BJ (cell line): ENCODE measurements around the gene INPP1. TPM values are rescaled to one million over a fixed set of nuclear protein-coding genes. Genes with fewer than 3 reads are reported as not detected.
A peak's percentile ranks its signal among the peaks of the same experiment; 100 is the strongest.

Source experiments
- CTCF ChIA-PET: fragments of 350-600 bp; formaldehyde crosslinking; extraction: SDS; loops from one replicate; lab custom pipeline; 2021; ENCODE audit warnings: antibody characterized with exemption, inconsistent platforms; lab: Yijun Ruan, JAX
- POLR2A ChIA-PET: fragments of 300-600 bp; sonication (Branson Sonifier 250); formaldehyde crosslinking; extraction: SDS; loops from one replicate; lab custom pipeline; 2021; ENCODE audit warnings: antibody characterized with exemption; lab: Charles Lee
- DNase-seq: peaks from one replicate; pipeline ENCODE4 v3.0.0-alpha.2; 2011; ENCODE audit warnings: low read depth
- H3K27me3 ChIP-seq: 2 replicates; pipeline ENCODE4 v1.6.0; 2011; ENCODE audit warnings: low read length; ENCODE audit not compliant: control insufficient read depth, insufficient read depth
- H3K36me3 ChIP-seq: 2 replicates; pipeline ENCODE4 v1.5.1; 2011; ENCODE audit warnings: low read length; ENCODE audit not compliant: control insufficient read depth, insufficient read depth
- H3K4me3 ChIP-seq: 2 replicates; pipeline ENCODE4 v1.5.1; 2011; ENCODE audit warnings: low read depth, mild to moderate bottlenecking, control low read depth, low read length
- polyA plus RNA-seq: library from polyadenylated mRNA; depleted of rRNA; stranded (reverse); fragments of >200 nt; gene quantifications from 2 replicates; pipeline ENCODE4 v1.2.3, GENCODE V29; 2011
- TF ChIP-seq, protein P1 (sequence below): IDR thresholded peaks from 2 replicates; pipeline ENCODE4 v1.5.1; 2011; ENCODE audit warnings: low read depth, mild to moderate bottlenecking, control low read depth, inconsistent platforms, low read length, moderate library complexity; ENCODE audit not compliant: insufficient read depth

INPP1 gene
- polyA plus RNA-seq, 1 experiment, result 6.5 TPM

GRCh38 chr2:190315273-190315672 is 28.1 kb upstream of the INPP1 start:
- TF ChIP-seq, protein P1, sequence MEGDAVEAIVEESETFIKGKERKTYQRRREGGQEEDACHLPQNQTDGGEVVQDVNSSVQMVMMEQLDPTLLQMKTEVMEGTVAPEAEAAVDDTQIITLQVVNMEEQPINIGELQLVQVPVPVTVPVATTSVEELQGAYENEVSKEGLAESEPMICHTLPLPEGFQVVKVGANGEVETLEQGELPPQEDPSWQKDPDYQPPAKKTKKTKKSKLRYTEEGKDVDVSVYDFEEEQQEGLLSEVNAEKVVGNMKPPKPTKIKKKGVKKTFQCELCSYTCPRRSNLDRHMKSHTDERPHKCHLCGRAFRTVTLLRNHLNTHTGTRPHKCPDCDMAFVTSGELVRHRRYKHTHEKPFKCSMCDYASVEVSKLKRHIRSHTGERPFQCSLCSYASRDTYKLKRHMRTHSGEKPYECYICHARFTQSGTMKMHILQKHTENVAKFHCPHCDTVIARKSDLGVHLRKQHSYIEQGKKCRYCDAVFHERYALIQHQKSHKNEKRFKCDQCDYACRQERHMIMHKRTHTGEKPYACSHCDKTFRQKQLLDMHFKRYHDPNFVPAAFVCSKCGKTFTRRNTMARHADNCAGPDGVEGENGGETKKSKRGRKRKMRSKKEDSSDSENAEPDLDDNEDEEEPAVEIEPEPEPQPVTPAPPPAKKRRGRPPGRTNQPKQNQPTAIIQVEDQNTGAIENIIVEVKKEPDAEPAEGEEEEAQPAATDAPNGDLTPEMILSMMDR, result no peak
- ChIA-PET POLR2A (no interaction called here), CTCF (no interaction called here)
- DNase-seq, result no peak
- Histone ChIP-seq H3K36me3 (0 out of 2 replicates have a peak, but pooled peaks cover 1% of the 10 kb centered on the region), H3K27me3 (no peaks in the 10 kb centered on the region), H3K4me3 (no peak overlapping the region)

- ChIA-PET CTCF (interaction anchor here (0.9 to 3.1 kb wide), 3 partner anchors 25 to 485 kb away, joined by 4 to 13 read pairs (median 5); partner anchors contain the start of gene INPP1), POLR2A (interaction anchor here (0.5 kb wide), 2 partner anchors 41 to 480 kb away, joined by 3 read pairs; no protein-coding TSS in a partner anchor)
- peak overlapping the region; percentile 81 for H3K4me3 ChIP-seq
These were observed 24.9 kb upstream of the INPP1 start for GRCh38 chr2:190318514-190318913.

DNA sequence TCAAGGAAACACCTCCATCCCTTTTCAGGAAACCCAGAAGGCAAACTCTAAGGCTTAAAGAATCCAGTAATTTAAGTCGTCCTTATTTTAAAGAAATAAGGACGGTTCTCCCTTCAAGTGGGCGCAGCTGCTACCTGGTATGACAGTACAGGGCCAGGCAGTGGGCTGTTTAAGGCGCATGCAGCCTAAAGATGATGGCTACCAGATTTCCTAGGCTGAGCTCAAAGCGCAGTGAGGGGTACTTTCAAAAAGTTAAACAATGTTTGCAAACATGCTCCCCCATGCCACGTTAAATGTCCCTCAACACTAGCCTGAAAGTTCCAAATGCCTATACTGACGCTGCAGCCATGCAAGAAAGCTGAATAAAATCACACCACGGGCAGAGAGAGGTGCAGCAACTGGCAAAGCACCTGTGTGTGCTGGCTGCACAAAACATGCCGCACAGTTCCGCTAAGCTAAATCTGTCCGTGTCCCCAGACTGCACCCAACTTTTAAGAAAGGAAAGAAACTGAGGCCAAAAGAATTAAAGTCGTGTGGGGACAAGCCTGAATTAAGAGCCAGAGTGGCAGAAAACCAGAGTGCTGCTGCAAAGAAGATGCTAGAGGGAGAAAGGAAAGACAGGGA is 24.3 kb upstream of the INPP1 start:
- Histone ChIP-seq H3K36me3 (no peaks in the 10 kb centered on the region), H3K27me3 (no peaks in the 10 kb centered on the region), H3K4me3 (peak overlapping the region; percentile 81)
- no peak for DNase-seq
- POLR2A ChIA-PET, result interaction anchor here (0.5 kb wide), 1 partner anchor 480 kb away, joined by 3 read pairs; no protein-coding TSS in a partner anchor
- CTCF ChIA-PET, result interaction anchor here (0.6 to 3.1 kb wide), 9 partner anchors 8 to 485 kb away, joined by 3 to 13 read pairs (median 3); partner anchors contain the start of gene INPP1
- TF ChIP-seq, protein P1, result no peak

More at GRCh38 chr2:190318514-190318913, 24.9 kb upstream of the INPP1 start:
- TF ChIP-seq, protein P1, result no peak
- no peaks in the 10 kb centered on the region for H3K27me3 ChIP-seq
- DNase-seq, result no peak
- no peaks in the 10 kb centered on the region for H3K36me3 ChIP-seq

DNA sequence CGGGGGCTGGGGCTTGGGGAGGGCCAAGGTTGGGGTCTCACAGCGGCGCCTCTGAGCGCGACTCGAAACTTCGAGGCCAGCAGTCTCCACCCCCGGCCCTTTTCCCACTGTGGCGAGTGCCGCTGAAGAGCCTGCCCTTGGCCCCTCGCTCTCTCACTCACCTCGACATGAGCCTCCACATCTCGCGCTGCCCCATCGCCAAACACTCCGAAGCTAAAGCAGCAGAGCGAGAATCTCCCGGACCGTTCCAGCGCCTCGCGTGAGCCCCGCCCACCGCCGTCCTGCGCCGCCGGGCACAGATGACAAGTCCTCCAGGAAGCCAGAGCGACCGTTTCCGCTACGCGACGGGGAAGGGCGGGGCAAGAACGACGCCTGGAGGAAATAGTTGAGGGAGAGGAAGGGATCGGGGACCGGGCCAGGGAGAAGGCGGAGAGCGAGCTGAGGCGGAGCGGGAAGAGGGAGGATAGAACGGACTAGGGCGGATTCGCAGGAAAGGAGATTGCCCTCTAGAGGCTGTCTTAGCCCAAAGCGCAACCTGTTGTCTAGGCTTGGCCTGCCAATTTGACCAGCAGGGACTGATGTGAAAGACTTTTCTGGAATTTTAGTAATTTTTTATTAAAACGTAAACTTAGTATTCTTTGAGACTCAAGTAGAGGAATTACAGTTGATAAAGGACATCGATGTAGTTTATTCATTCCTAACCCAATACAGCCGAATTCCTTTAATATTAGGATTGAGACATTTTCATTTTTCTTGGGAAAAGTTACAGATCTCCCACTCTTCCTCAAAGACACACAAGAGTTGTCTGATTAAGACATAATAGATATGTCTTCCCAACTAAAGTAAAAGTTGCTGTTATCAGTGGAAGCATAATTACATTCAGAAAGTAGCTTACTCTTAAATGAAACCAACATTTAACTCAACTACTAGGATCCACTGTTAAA is 23.6 kb upstream of the INPP1 start, which contains the start of gene HIBCH:
HIBCH (minus strand) TSS at position 272 of the 944 bp plus-strand sequence; CDS start at position 196, 76 bp downstream.
- TF ChIP-seq, protein P1, result peak; percentile 92
- peak; percentile 97 for DNase-seq
- Histone ChIP-seq H3K36me3 (no peaks in the 10 kb centered on the region), H3K4me3 (peak within 1 kb of the TSS; percentile 81), H3K27me3 (no peaks in the 10 kb centered on the region)
- CTCF ChIA-PET, result interaction anchor here (0.6 to 3.1 kb wide), 12 partner anchors 9 to 646 kb away, joined by 3 to 13 read pairs (median 3); partner anchors contain the start of genes INPP1, ORMDL1 and PMS1
- POLR2A ChIA-PET, result interaction anchor here (0.6 kb wide), 1 partner anchor 1005 kb away, joined by 3 read pairs; no protein-coding TSS in a partner anchor
